HG03432 (cell line): ENCODE measurements around the gene PPARA.
A peak's percentile ranks its signal among the peaks of the same experiment; 100 is the strongest.

Source experiments
- ATAC-seq: cut with Tn5 transposase; IDR thresholded peaks from one replicate; pipeline ENCODE4 v1.9.1; 2021; ENCODE audit warnings: mild to moderate bottlenecking, moderate library complexity; ENCODE audit not compliant: unreplicated experiment

Gene PPARA

GRCh38 chr22:46113910-46114517 lies 36.3 kb upstream of the PPARA start:
- no peak for ATAC-seq

GRCh38 chr22:46114518-46115387 lies 35.6 kb upstream of the PPARA start:
- no peak for ATAC-seq

- ATAC-seq = no peak
Observed at GRCh38 chr22:46115388-46115678, 35.0 kb upstream of the PPARA start.

GRCh38 chr22:46115755-46116490 lies 34.4 kb upstream of the PPARA start:
- ATAC-seq = peak; percentile 13

- peak; percentile 61 for ATAC-seq
Observed at GRCh38 chr22:46116491-46116958, 33.8 kb upstream of the PPARA start.

- ATAC-seq = no peak
Observed at GRCh38 chr22:46117206-46118199, 32.8 kb upstream of the PPARA start.

GRCh38 chr22:46119093-46119728 lies 31.1 kb upstream of the PPARA start:
- ATAC-seq = no peak

GRCh38 chr22:46119729-46120419 lies 30.5 kb upstream of the PPARA start:
- ATAC-seq = no peak

- no peak for ATAC-seq
Observed at GRCh38 chr22:46120420-46120737, 29.9 kb upstream of the PPARA start.

GRCh38 chr22:46121079-46121478 lies 29.2 kb upstream of the PPARA start:
- ATAC-seq = no peak

GRCh38 chr22:46121523-46122287 lies 28.6 kb upstream of the PPARA start:
- ATAC-seq = no peak

- ATAC-seq = no peak
Observed at GRCh38 chr22:46122511-46122971, 27.8 kb upstream of the PPARA start.

- ATAC-seq = no peak
Observed at GRCh38 chr22:46122980-46123693, 27.2 kb upstream of the PPARA start.

GRCh38 chr22:46123694-46124382 lies 26.5 kb upstream of the PPARA start:
- ATAC-seq = no peak

- ATAC-seq = no peak
Observed at GRCh38 chr22:46124383-46125144, 25.8 kb upstream of the PPARA start.

- no peak for ATAC-seq
Observed at GRCh38 chr22:46125311-46125710, 25.0 kb upstream of the PPARA start.
